CD4-positive, alpha-beta T cell treated with Interleukin-6 for 4 hours (primary cell): ENCODE results near the gene CRYAB.
A peak's percentile ranks its signal among the peaks of the same experiment; 100 is the strongest.
"Not testable (repeated sequence)": the region's sequence is repeated elsewhere in the genome, so short reads cannot be mapped to it uniquely, and the experiment has no call there.

Experiments used
- DNase-seq: peaks from one replicate; pipeline ENCODE4 v3.0.0-alpha.2; 2020; ENCODE audit warnings: mixed read lengths

CRYAB gene

DNA sequence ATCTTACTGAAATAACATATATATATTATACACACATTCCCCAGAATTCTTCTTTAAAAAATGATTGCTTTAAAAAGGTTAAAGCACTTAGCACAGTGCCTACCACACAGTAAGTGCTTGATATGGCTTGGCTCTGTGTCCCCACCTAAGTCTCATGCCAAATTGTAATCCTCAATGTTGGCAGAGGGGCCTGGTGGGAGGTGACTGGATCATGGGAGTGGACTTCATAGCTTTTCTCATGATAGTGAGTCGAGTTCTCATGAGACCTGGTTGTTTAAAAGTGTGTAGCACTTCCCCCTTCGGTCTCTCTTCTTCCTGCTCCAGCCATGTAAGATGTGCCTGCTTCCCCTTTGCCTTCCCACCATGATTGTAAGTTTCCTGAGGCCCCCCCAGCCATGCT, 6.2 kb downstream of the CRYAB start:
- DNase-seq: no peak

DNA sequence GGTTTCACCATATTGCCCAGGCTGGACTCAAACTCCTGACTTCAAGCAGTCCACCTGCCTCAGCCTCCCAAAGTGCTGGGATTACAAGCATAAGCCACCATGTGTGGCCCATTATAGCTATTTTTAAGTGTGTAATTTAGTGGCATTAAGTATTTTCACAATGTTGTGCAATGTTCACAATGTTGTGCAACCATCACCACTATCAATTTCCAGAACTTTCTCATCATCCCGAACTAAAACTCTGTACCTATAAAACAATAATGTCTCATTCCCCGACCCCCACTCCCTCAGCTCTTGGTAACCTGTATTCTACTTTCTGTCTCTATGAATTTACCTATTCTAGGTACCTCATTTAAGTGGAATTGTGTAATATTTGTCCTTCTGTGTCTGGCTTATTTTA, 24.7 kb downstream of the CRYAB start:
- no peak for DNase-seq

DNA sequence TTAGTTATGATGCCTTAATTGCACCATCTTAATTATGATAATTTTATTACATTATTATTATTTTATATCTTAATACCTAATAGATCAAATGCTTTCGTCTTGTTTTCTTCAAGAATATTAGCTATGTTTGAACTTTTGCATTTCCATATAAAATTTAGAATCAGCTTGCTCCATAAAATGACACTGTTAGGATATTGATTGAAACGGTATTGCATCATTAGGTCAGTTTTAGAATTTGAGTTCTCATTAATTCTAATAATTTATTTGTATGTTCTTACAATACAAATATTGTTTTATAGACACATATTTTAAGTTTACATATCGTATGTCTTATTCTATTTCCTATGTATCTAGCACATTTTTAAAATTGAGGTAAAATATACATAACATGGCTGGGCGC, 25.5 kb downstream of the CRYAB start:
- no peak for DNase-seq

DNA sequence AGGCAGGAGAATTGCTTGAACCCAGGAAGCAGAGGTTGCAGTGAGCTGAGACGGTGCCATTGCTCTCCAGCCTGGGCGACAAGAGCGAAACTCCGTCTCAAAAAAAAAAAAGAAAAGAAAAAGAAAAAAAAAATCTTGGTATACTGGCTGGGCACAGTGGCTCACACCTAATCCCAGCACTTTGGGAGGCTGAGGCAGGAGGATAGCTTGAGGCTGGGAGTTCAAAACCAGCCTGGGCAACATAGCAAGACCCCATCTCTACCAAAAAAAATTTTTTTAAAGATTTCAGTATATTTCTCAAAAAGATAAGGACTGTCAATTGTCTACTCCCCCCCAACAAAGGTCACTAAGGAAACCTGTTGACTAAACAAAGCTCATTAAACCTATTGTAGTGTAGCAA, 26.5 kb downstream of the CRYAB start:
- not testable (repeated sequence) for DNase-seq

DNA sequence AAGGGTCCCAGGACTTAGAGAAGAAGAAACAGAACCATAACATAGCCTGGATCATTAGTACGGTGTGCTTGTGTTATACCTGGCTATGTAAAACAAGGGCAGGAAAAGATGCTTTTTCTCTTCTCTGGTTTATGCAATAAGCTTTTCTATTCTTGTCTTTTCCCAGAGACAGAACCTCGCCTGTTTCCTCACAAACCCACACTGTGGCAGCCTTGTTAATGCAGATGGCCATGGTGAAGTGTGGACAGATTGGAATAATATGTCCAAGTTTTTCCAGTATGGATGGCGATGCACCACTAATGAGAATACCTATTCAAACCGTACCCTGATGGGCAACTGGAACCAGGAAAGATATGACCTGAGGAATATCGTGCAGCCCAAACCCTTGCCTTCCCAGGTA, 29.4 kb downstream of the CRYAB start:
- DNase-seq: no peak

DNA sequence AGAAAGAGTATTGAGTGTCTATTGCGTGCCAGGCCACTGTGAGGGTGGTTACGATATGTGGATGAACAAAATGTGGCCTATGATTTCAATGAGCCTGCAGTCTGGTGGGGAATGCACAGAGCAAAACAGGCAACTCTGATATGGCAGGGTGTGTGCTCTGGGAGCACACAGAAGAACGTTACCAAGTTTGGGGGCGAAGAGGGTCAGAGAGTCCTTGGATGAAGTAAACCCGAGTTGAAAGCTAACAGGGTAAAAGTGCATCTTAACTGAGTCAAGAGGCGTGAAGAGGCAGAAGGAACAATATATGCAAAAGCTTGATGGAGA, 32.0 kb downstream of the CRYAB start:
- DNase-seq: no peak

DNA sequence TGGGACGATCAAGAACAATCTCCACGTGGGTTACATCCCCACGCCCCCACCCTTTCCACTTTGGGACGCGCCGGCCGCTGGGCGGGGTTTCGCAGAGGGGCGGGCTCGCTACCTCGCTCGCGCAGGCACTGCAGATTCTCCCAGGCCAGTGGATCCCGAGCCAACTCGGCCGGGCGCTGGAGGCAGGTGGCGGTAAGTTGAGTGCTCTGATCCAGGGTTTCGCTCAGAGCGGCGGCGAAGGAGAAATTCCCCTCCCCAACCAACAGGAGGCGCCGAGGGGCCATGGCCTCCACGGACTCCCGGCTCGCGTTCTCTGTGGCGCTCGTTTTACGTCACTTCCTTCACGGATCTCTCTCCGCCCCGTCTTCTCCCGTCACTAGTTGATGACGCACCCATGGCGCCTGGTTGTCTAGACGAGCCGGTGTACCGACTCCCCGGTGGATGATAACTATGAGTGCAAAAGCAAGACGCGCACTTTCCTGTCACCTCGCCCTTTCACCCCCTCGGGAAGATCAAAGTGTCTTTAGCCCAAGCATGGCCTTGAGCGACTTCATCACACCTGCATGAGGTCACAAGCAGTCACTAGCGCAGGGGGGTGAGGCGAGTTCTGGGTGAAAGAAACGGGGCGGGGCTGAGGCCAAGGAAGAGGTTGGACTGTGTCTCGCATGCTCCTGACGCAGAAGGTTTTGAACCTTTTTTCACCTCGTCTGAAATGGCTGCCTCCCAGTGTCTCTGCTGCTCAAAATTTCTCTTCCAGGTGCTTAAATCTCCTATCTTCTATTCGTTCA, 32.5 kb downstream of the CRYAB start, which contains the start of the genes CFAP68 and FDXACB1:
CFAP68 (plus strand) TSS at position 693 of the 788 bp plus-strand sequence; CDS start at position 713, 20 bp downstream.
FDXACB1 (minus strand) TSS at position 317 of the 788 bp plus-strand sequence; CDS start at position 284, 33 bp downstream.
- peak; percentile 94 for DNase-seq

DNA sequence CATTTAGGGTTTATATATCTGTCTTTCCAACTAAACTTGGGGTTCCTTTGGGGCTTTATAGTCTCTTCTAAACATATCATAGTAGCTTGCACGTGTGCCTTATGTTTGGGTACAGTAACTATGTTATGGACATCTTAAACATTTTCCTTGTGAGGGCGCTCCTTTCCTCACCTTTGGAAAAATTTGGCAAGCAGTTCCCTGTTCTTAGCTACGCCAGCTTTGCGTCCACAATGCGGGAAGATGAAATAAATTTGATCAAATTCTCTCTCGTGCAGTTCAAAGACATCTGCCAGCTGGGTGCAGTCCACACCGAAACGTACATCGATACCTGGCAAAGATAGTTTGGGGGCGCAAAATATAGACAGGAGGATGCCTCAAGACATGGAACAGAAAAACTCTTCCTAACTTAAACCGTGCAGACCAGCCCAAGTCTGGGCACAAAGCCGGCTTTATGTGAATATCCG, 33.2 kb downstream of the CRYAB start:
- no peak for DNase-seq

DNA sequence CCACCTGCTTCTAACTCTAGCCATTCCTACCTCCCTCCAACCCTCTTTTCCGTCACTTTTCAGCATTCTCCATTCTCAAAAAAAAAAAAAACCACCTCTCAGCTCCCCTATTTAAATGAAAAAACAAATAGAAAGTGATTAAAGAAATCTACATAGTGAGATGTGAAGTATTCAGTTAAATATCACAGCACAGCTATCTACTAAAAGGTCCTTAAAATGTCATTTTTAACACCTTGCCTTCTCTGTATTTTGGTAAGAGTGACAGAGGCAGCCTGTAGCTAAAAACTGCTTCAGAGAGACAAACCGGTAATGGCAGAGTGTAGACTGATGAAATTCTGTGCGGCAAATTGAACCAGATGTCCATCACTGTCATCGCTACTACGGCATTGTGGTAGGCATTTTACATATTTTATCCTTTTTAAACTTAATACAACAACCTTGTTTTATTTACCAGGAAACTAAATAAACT, 39.8 kb downstream of the CRYAB start:
- no peak for DNase-seq

DNA sequence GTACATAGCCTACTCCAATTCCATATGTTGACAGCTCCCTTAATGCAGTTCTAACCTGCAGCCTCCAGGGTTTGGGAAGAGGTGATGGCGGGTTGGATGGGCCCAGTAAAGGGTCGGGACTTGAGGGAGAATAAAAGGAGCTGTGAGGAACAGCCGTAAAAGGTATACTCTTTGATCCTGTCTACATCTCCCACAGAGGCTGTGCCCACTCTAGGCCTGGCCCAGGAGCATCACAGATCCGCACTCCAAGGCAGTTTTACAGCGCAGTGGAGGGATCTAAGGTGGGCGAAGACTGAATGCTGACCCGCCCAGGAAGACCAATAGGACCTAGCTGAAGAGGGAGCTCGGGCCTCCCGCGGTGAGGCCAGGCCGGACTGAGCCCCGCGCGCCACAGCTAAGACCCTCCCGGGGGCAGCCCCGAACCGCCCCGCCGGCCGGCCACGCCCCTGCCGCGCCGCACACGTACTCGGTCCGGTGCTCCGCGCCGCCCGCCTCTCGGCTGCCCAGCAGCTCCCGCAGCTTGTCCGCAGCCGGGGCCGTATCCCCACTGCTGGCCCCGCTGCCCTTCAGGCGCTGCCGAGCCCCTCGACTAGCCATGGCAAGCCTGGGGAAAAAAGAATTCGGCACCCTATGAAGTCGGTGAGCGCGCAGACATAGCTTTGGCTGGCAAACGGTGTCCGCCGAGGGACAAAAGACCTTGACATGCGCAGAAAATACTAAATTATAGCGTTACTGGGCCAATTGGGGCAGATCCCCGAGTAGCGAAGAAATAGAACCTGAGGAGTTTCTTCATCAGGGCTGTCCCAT, 40.5 kb downstream of the CRYAB start, which contains the start of gene ALG9:
ALG9 (minus strand) TSS at position 696 of the 807 bp plus-strand sequence; CDS start at position 597, 99 bp downstream.
- peak; percentile 89 for DNase-seq

DNA sequence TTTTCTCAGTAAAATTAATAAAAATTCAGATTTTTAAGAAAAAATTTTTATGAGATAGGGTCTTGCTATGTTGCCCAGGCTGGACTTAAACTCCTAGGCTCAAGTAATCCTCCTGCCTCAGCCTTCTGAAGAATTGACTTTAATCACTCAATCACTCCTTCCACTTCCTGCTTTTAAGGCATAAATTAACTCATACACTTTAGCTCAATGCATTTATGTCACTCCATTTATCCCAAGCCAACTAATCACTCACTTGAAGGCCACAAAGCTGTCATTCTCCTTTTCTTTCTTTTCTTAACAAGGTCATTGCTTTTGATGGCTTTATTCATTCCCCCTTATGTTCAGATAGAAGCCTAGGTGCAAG, 41.1 kb downstream of the CRYAB start:
- DNase-seq: no peak

DNA sequence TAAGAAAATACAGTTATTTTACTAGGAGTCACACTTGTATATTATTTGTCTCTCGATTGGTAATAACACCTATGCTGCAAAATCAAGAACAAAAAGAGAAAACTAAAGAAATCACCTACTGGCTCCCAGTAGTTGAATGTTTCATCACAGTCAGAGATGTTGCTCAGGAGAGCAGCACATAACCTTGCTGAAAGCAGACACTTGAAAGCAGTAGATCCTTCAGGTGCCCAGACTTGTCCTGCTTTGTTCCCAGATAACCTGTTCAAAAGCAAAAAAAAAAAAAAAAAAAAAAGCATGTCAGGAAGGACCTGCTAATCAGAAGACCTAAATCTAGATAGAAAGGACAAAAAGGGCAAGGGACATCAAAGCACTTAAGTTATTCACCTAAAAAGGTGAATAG, 41.5 kb downstream of the CRYAB start:
- DNase-seq: no peak

DNA sequence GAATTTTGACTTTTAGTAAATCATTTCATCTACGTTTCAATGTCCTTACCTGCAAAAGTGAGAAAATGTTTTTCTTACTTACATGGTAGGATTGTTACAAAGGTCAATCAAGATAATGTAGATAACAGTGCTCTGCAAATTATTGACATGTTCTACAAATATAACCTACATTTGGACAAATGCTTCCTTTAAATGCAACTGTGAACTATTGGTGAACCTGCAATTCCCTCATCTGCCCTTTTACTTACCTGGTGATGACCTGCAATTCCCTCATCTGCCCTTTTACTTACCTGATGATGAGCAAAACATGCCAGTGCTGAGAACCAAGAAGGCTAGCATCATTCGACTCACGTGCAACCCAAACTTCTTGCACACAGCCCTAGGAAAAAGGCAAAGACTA, 51.3 kb downstream of the CRYAB start:
- DNase-seq: no peak
